ENCODE data around the gene RAB33A. TPM values are rescaled to one million over a fixed set of nuclear protein-coding genes. Genes with fewer than 3 reads are reported as not detected.
A peak's percentile ranks its signal among the peaks of the same experiment; 100 is the strongest.

The RAB33A gene
- total RNA-seq, 1 experiment from 2014 or later, result not detected

DNA sequence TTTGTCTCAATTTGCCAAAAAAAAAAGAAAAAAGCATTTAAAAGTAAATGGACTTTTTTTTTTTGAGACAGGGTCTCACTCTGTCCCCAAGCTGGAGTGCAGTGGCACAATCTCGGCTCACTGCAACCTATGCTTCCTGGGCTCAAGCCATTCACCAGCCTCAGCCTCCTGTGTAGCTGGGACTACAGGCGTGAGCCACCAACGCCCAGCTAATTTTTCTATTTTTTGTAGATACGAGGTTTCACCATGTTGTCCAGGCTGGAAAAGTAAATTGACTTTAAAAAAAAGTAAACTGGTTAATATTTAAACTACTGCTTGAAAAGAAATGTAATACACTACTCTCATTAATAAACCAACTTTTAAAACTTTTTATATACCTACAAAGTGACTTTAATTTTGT, 12.0 kb upstream of the RAB33A start:
- H3K27ac Mint-ChIP-seq (ENCODE audit: low read depth, unreplicated experiment), result no peak overlapping the region
- ChIA-PET CTCF (interaction anchor here (0.7 kb wide), 1 partner anchor 167 kb away, joined by 4 read pairs; no protein-coding TSS in a partner anchor), POLR2A (no interaction called here)
- TF ChIP-seq, protein P1, sequence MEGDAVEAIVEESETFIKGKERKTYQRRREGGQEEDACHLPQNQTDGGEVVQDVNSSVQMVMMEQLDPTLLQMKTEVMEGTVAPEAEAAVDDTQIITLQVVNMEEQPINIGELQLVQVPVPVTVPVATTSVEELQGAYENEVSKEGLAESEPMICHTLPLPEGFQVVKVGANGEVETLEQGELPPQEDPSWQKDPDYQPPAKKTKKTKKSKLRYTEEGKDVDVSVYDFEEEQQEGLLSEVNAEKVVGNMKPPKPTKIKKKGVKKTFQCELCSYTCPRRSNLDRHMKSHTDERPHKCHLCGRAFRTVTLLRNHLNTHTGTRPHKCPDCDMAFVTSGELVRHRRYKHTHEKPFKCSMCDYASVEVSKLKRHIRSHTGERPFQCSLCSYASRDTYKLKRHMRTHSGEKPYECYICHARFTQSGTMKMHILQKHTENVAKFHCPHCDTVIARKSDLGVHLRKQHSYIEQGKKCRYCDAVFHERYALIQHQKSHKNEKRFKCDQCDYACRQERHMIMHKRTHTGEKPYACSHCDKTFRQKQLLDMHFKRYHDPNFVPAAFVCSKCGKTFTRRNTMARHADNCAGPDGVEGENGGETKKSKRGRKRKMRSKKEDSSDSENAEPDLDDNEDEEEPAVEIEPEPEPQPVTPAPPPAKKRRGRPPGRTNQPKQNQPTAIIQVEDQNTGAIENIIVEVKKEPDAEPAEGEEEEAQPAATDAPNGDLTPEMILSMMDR (IDR thresholded peaks at IDR 0.05; ENCODE audit: unreplicated experiment), result no peak
- peaks cover 9% of the 10 kb centered on the region for H3K36me3 Mint-ChIP-seq (ENCODE audit: insufficient read depth, unreplicated experiment)
- H3K4me1 Mint-ChIP-seq (ENCODE audit: insufficient read depth, unreplicated experiment), result no peaks in the 10 kb centered on the region
- DNase-seq (ENCODE audit: unreplicated experiment), result no peak
- intact Hi-C loops (cut with micrococcal nuclease), result no loop called here
- no TSS peak for BruUV-seq (replicated peaks)
- no peaks in the 10 kb centered on the region for H3K9me3 Mint-ChIP-seq (ENCODE audit: unreplicated experiment)
- peaks cover 36% of the 10 kb centered on the region for H3K27me3 Mint-ChIP-seq (ENCODE audit: insufficient read depth, unreplicated experiment)
- H3K4me3 Mint-ChIP-seq (ENCODE audit: unreplicated experiment), result no peak overlapping the region

DNA sequence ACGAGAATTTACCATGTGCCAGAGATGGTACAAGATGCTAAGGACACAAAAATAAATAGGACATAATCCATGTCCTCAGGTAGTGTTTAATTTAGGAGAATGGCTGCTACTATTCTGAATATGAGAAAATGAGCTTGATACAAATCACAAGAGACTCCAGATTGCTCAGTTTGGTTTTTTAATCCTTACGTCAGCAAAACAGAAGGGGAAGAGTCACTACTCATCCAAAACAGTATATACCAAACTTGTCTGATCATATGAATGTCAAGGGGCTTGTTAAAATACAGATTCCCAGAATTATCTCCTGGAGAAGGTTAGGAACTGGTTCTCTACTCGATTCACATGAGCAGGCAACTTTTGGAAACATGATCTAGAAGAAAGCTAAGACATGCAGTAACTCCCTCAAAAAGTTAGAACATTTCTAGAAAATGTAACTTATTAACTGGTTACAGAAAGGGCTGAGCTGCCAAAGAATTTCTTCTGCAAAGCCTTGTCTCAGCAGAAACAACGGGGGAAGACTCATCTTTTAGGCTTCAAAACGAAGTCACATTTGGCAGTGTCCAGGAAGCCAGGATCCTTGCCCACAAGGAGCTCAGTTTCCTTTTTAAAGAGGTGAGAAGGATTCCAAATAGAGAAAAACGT, 9.5 kb upstream of the RAB33A start:
- no peak for DNase-seq (ENCODE audit: unreplicated experiment)
- TF ChIP-seq, protein P1 (IDR thresholded peaks at IDR 0.05; ENCODE audit: unreplicated experiment), result no peak
- BruUV-seq (replicated peaks), result no TSS peak
- no peak overlapping the region for H3K4me3 Mint-ChIP-seq (ENCODE audit: unreplicated experiment)
- H3K27me3 Mint-ChIP-seq (ENCODE audit: insufficient read depth, unreplicated experiment), result peaks cover 18% of the 10 kb centered on the region
- H3K9me3 Mint-ChIP-seq (ENCODE audit: unreplicated experiment), result no peaks in the 10 kb centered on the region
- CTCF ChIA-PET, result interaction anchor here (0.5 to 0.9 kb wide), 3 partner anchors 31 to 254 kb away, joined by 3 to 5 read pairs (median 3); no protein-coding TSS in a partner anchor
- intact Hi-C loops (cut with micrococcal nuclease), result no loop called here
- H3K36me3 Mint-ChIP-seq (ENCODE audit: insufficient read depth, unreplicated experiment), result peaks cover 14% of the 10 kb centered on the region
- POLR2A ChIA-PET, result no interaction called here
- peaks cover 6% of the 10 kb centered on the region for H3K4me1 Mint-ChIP-seq (ENCODE audit: insufficient read depth, unreplicated experiment)
- H3K27ac Mint-ChIP-seq (ENCODE audit: low read depth, unreplicated experiment), result no peak overlapping the region

DNA sequence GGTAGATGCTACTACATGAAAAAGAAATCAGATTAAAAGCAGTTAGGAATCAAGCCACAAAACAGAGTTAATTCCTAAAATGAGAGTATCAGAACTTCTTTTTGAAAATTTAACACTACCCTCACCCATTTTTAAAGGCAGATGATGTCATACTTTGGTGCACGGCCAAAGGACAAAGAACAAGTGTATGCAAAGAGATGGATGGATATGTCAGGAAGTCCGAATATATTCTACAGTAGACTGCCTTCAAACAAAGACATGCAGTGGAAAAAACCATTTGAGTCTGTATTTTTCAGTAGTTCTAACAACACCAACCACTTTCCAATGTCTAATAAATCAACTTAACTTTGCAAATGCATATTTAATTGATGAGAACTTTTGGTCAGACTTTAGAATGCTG, 8.4 kb upstream of the RAB33A start:
- ChIA-PET CTCF (interaction anchor here (0.6 kb wide), 1 partner anchor 22 kb away, joined by 3 read pairs; no protein-coding TSS in a partner anchor), POLR2A (interaction anchor here (1.3 kb wide), 1 partner anchor 10 kb away, joined by 4 read pairs; no protein-coding TSS in a partner anchor)
- TF ChIP-seq, protein P1 (IDR thresholded peaks at IDR 0.05; ENCODE audit: unreplicated experiment), result no peak
- peaks cover 6% of the 10 kb centered on the region for H3K4me1 Mint-ChIP-seq (ENCODE audit: insufficient read depth, unreplicated experiment)
- H3K4me3 Mint-ChIP-seq (ENCODE audit: unreplicated experiment), result no peak overlapping the region
- H3K27ac Mint-ChIP-seq (ENCODE audit: low read depth, unreplicated experiment), result no peak overlapping the region
- DNase-seq (ENCODE audit: unreplicated experiment), result no peak
- no peaks in the 10 kb centered on the region for H3K9me3 Mint-ChIP-seq (ENCODE audit: unreplicated experiment)
- H3K27me3 Mint-ChIP-seq (ENCODE audit: insufficient read depth, unreplicated experiment), result peaks cover 28% of the 10 kb centered on the region
- peaks cover 14% of the 10 kb centered on the region for H3K36me3 Mint-ChIP-seq (ENCODE audit: insufficient read depth, unreplicated experiment)
- no TSS peak for BruUV-seq (replicated peaks)
- intact Hi-C loops (cut with micrococcal nuclease), result no loop called here

DNA sequence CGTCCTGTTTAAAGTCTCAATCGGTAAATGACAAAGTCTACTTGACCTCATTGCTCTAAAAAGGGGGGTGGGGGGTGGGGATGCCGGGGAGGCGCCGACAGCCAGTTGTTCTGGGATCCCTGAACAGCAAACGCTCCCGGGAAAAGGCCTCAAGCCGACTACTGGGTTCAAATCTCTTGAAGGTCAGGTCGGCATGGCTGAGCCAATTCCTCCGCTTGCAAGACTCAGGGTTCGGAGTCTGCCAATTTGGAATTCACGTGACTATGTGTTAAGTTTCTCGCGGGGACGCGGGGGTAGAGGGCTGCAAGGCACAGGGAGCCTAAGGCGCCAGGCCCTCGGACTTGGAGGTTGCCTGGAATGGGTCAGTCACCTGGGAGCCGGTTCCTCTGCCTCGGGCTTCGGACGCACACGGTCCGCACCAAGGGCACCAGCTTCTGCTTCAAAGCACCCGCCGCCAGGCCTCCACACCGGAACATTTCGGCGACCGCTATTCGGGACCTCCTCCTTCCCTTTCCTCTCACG, 6.5 kb upstream of the RAB33A start:
- Mint-ChIP-seq H3K27ac (ENCODE audit: low read depth, unreplicated experiment) (peak overlapping the region; percentile 49), H3K4me1 (ENCODE audit: insufficient read depth, unreplicated experiment) (peaks cover 6% of the 10 kb centered on the region), H3K9me3 (ENCODE audit: unreplicated experiment) (no peaks in the 10 kb centered on the region), H3K36me3 (ENCODE audit: insufficient read depth, unreplicated experiment) (peaks cover 14% of the 10 kb centered on the region), H3K27me3 (ENCODE audit: insufficient read depth, unreplicated experiment) (peaks cover 36% of the 10 kb centered on the region), H3K4me3 (ENCODE audit: unreplicated experiment) (peak overlapping the region; percentile 75)
- POLR2A ChIA-PET, result interaction anchor here (0.6 to 2.8 kb wide), 14 partner anchors 8 to 193 kb away, joined by 3 to 28 read pairs (median 6); partner anchors contain the start of gene ELF4
- DNase-seq (ENCODE audit: unreplicated experiment), result no peak
- TSS peak; percentile 67 for BruUV-seq (replicated peaks)
- intact Hi-C loops (cut with micrococcal nuclease), result loop anchor here (1.0 kb wide), 2 partner anchors 27 to 40 kb away; no protein-coding TSS in a partner anchor
- CTCF ChIA-PET, result interaction anchor here (0.6 kb wide), 1 partner anchor 8 kb away, joined by 3 read pairs; no protein-coding TSS in a partner anchor
- TF ChIP-seq, protein P1 (IDR thresholded peaks at IDR 0.05; ENCODE audit: unreplicated experiment), result no peak
